HG03045 (cell line): Measurements from ENCODE around the gene MYH10.

Experiments used
- ATAC-seq: cut with Tn5 transposase; IDR thresholded peaks from one replicate; pipeline ENCODE4 v1.9.1; 2021; ENCODE audit warnings: mild to moderate bottlenecking, moderate library complexity; ENCODE audit not compliant: unreplicated experiment

The MYH10 gene

DNA sequence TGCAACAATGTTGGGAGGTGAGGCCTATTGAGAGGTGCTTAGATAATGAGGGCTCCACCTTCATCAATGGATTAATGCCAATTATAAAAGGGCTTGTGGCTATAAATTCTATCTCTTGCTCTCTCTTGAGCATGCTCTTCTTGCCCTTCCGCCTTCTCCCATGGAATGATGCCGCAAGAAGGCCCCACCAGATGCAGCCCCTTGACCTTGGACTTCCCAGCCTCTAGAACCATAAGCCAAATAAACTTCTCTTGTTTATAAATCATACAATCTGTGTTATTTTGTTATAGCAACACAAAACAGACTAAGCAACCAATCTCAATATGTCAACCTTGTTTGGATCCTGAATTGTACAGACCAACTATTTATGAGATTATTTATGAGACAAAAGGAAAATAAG is 20.0 kb downstream of the MYH10 start:
- no peak for ATAC-seq

DNA sequence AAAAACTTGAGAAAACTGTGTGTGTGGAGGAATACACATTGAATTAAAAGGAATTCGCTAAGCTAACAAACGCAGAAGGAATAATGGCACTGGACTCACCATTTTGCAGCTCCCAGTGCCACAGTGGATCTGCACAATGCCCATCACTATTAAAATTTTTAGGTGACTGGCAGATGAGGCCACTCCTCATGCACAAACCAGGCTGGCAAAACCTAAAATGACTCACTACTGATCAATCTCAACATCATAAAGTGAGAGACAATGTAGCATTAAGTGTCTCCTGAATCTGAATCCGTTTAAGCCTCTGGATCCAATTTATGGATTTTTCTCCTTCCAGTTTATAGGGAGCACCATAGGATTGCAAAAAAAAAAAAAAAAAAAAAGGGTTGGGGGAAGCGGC is 20.6 kb downstream of the MYH10 start:
- no peak for ATAC-seq

DNA sequence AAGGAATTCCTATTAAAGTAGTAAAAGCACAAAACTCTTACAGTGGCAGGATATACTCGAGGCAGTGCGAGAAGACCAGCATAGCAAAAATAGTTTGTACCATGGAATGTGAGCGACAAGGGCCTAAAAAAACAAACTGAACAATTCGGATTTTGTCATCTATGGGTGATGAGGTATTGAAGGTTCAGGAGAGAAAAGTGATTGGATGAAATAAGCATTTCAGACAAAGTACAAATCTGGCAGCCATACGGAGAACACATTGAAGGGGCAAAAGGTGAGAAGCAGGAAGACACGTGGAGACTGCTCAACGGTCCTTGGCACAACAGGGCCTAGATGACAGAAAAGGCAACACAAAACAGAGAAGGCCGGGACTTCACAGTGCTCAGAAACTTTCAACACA is 22.5 kb downstream of the MYH10 start:
- ATAC-seq: no peak

DNA sequence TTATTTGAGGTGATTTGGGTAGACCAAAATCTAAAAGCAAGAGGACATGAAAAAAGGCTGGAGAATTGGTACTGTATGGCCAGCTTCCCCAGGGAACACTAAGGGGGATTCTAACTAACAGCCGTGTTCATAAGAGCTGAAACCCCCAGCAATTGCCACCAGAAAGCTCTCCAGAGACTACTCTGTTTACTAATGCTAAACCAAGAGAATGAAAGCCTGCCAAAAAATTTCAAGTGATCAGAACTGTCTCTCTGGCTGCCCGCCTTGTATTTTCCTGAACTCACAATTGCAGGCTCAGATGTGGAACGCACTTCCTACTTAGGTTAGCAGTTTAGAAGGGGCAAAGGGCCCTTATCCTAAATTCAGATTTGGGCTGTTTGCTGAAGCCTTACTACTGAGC is 24.1 kb downstream of the MYH10 start:
- no peak for ATAC-seq

DNA sequence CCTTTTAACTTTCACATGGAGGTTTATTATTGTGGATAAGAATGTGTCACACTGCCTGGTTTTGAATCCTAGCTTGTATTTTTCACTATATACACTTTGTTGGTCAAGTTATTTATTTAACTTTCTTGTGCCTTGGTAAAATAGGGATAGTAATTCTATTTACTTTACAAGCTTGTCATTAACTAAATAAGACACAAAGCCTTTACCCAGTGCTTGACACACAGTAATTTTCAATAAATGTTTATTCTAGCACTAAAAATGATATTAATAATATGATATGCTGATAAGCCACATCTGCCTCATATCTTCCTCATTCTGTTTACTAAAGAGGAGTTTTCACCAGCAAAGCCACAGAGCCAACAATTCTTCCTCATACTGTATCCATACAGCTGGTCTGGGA is 27.8 kb downstream of the MYH10 start:
- no peak for ATAC-seq

DNA sequence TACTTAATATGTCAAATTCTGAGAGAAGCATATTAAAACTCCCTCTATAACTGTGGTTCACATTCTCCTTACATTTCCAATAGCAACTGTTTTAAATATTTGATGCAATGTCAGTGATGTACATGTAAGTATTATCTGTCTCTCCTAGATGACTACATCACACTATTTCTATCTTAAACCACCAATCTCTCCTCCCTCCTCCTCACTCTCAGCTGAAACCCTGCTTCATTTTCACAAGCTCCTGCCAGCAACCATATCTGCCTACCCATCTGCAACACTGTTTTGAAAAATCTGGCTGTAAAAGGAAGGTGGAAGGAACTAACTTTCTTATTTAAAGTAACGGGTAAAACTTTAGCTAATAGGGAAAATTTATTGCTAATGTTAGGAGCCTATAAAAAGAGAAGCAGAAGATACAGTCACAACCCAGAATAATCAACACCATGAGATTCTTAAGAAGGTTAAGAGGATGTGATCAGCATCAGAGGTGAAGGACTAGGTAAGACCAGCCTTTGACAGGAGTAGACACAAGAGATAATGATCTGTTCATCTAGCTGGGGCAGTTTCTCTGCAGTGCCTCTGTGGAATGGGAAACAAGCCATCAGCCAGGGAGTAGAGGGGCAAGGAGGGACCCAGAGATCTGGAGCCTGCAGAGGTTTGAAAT is 31.0 kb downstream of the MYH10 start:
- ATAC-seq: no peak

DNA sequence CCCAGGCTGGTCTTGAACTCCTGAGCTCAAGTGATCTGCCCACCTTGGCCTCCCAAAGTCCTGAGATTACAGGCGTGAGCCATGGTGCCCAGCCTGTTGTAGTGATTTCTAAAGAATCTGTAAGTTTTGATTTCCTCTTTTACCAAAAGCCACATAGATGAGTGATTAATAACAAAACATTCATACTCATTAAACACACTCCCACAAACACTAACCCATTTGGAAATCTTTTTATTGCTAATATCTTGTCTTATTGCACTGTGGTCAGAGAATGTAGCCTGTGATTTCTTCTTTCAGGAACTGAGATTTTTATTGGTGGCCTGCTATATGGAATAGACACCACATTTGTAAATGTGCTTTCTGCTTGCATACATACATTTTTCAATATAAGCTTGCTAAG is 31.6 kb downstream of the MYH10 start:
- ATAC-seq: no peak

DNA sequence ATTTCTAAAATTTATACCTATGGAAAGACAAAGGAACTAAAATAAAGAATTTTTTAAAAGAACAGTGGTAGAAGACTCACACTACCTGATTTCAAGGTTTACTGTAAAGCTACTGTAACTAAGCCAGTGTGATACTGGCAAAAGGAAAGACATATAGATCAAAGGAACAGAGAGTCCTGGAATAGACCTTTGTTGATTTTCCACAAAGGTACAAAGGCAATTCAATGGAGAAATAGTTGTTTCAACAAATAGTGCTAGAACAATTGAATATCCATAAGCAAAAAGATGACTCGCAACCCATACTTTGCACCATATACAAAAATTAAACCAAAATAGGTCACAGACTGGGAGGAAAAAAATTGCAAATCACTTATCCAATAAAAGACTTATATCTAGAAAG is 36.7 kb downstream of the MYH10 start:
- no peak for ATAC-seq

DNA sequence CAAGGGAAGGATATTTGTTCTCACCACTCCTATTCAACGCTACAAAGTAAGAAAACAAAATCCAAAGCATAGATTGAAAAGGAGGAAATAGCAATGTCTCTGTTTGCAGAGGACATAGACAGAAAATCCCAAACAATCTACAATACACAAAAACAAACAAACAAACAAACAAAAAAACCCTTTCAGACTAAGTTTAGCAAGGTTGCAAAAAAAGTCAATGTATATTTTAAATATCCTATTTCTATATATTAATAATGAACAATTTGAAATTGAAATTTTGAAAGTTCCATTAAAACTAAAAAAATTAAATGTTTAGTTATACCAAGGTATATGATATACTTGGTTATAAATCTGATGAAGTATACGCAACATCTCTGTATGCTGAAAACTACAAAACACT is 37.2 kb downstream of the MYH10 start:
- ATAC-seq: no peak

DNA sequence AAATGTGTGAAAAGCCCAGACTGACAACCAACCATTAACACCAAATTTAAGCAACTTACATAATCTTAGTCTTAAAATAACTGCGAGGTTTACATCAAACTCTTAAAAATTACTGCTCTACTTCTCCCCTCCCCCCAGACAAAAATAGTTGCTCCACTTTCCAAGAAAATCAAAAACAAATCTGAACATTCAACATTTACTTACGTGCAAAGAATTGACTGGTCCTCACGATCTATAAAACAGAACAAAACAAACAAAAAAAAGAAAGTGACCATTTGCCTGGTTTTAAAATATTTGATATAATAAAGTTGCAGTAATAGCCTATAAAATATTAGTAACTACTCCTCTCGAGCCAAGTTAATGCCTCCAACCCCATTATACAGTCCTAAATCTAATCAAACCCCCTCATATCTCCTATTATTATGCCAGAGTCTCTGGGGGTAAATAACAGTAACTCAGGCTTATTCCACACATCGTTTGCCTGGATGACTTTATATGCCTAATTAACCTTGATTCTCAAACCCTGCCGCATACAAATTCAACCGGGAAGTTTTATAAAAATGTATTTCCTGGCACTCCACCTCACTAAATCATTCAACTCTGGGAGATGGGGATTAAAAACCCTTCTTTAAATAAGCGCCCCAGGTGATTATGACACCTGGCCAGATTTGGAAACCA is 41.5 kb downstream of the MYH10 start:
- ATAC-seq: no peak

DNA sequence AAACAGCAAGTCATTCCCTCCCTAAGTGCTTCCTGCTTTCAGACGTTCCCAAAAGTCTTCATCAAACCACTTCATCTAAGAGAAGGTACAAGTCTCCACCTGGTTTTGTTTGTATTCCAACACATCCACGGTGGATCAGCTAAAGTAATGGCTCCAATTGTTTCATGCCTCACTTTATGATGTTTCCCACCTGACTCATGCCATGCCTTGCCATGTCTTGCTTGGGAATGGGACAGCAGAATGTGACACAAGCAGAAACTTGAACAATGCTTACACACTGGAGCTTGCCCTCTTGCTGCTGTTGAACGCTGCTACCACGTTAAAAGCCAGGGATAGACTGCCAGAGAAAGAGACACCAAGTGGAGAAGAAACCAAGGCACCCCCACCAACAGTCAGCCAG is 43.8 kb downstream of the MYH10 start:
- no peak for ATAC-seq

DNA sequence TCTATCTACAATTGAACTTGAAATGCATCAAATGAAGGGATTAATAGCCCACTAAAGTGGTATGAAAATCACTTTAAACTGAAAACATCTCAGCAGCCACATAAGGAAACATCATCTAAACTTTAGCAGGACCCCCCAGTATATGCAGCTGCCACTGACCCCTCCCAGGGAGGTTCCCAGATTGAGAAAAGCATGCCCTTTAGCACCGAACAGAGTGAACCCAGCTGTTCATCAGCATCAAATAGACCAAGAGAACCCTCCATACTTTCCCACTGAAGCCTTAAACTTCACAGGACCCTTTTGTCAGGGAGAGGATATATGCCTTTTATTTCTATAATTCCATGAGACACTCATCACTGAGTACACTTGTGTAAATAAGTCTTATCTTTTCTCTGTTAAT is 44.6 kb downstream of the MYH10 start:
- no peak for ATAC-seq

DNA sequence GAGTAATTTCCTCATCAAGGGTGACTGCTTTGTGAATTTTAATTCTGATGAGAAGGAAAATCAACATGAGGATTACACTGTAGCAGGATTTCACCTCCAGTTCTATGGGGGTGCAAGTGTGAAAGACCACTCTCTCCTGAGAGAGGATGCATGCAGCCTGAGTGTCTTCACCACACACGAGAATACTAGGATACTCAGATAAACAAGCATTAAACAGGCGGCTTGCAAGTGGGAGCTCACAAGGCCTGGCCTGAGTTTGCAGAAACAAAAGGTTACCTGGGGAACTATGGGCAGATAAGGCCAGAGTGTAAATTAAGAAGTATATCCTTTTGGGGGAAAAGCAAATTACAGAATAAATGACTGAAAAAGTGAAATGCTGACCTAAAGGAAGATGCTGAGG is 46.6 kb downstream of the MYH10 start:
- no peak for ATAC-seq

DNA sequence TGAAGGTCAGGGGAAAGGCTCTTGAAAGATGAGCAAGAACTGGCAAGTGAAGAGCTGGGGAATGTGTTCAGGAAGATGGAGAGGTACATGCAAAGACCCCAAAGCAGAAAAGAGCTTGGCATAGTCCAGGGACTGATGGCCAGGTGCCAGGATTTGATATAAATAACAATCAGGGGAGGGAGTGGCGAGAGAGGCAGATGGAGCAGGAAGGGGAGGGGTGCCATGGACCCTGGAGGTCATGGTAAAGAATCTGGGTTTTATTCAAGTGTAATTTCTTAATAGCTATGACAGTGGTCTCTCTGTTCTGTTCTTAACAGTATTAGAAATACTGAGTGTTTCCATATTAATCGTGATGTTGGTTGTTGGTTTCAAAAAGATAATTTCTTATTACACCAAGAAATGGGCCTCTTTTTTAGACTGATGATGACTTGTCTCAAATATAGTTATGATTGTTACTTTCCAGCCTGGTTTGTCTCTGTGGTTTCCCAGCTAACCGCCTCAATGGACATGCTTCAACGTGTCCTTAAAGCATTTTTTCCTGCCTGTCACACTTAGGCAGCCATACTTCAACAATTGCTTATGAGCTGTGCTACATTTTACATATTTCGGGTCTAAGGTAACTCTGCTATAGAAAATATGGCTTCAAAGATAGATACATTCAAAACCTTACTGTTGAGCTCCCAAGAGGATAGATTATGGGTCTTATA is 49.4 kb downstream of the MYH10 start:
- no peak for ATAC-seq

DNA sequence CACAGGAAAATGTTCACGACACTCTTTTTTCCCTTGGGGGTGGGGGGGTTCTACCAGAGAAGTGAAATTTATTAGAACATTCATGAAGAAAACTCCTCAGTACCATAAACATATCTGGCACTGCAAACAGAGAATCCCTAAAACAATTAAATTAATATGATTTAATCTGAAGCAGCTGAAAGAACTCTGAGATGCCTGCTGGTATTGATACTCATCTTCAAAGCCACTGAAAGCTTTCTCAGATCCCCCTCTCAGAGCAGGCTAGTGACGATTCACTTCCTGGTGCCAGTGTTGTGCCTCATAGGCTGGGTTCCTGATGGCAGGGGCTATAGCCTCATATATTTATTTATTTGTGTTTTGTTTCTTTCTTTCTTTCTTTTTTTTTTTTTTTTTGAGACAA is 52.7 kb downstream of the MYH10 start:
- ATAC-seq: no peak

DNA sequence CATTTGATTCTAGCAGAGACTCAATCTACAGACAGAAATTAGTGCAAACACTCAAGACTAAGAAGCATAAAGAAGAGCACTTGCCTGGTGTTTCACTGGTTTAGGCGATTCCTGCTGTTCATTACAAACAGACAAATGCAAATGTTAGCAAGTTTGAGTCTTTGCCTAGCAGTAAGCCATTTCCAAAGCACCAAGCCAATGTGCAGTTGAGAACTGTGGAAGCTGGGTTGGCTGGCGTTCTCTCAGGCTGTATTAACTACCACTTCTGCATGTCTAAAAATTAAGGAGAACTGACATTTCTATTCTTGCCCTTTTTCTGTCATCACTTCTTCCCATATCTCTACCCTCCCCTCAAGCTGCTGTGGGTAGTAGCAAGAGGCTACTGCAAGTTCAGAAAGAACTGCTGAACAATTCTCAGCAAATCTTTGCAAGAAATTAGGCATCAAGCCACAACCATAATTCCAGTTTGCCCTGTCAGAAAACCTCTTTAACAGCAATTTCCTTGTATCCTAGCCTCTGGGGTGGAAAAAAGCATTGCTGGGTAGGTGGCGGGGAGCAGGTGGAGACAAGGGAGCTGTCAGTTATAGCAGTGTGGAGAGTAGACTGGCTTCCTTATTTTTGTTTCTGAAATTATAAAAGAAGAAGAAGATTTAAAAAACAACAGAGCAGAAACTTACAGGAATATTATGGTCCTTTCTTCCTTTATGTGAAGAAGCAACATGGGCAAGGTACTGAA is 53.8 kb downstream of the MYH10 start:
- ATAC-seq: no peak

DNA sequence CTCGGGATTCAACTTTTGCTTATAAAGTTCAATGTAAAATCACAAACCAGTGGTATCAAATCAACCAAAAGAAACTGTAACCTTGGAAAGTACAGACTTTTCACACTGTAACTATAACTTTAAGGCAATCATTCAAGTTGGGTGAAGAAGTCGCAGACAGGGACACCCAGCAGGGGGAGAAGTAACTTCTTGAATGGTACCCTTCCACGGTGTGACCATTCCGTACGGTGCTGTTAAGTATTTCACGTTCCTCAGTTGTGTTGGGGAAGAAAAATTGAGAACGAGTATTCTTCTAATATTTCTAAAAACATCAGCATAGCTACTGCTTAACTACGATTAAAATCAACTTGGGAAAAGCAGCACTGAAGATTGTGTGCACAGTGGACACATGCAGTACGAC is 55.8 kb downstream of the MYH10 start:
- no peak for ATAC-seq

DNA sequence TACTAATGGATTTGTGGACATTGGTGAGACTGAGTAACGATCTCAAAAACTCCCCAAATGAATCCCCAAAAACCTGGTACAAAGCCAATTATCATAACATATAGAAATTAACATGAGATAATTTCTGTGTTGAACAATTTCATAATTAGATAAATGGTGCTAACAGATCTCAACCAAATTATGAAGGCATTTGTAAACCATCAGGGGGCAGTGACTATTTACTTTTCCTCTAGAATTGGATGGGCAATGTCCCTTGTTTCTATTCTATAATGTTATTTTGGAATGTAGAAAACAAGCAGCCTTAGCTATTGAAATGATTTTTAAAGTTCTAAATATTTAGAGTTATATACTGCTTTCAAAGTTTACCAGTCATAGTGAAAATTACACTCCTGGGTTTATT is 57.8 kb downstream of the MYH10 start:
- ATAC-seq: no peak

DNA sequence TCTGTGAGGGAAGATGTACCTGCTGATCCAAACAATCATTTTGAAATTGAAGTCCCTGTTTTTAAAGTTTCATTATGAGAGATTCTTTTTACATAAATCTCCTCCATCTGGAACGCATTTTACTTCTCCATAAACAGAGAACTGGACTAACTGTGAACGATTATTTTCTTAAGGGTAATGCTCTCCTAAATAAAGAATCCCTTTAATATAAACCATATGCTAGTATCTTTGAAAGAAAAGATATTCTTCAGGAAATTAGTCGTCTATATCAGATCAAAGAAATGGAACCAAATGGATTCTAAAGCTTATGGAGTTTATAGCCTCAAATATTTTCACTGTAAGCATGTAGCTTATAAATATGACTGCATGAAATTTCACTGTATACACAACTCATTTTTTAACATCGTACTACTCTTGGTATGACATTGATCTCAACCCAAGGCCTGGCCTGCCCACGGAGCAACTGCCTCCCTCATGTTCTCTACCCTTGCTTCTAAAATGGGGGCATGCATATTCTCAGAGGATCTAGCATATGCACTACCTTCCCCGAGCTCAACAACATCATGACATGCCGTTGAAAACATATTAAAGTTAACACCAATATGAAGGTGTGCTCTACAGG is 66.4 kb downstream of the MYH10 start:
- ATAC-seq: no peak

DNA sequence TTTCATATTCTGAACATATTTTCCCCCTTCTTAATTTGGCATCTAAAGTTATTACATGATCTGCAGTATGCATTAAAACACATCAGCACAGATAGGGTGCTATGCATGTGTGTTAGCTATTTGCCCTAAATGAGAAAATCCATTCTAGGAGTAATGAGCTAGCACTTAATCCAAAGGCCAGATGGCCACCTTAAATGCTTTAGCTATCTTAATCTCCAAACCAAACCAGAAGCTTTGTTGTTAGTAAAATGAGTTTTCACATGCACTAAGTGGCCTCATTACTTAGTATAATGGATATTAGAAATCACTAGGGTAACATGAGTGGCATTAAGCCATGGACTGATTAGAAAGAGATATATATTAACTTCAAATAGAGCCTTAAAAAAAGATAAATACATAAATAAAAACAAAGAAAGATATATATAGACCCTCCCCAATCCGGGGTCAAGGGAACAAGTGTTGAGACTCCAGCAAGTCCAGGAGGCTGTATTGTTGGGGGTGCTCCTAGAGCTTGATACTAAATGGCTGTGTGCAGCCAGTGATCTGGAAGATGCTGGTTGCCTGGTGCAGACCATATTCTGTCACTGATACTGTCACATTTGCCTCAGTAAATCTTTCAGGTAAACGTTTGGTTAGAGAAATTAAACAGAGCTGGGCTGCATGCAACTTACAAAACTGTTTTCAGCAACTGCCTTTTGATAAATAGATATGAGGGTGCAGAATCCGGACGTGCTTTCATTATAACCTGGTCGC is 67.3 kb downstream of the MYH10 start:
- ATAC-seq: no peak

DNA sequence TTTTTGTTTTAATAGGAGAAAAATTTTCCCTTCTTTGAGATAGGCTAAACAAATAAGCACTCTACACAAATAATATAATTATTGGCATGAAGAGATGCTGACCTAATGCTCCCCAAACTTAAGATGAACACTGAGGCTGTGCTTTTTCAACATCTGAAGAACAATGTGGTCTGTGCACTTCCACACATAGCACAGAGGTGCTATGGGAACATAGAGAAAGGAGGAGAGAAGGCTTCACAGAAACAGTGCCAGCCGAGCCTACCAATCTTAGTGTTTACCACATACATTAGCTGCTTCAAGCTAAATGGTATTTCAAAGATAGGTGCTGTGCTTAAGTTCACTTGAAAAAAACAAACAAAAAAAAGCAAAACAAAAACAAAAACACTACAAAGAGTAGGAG is 72.4 kb downstream of the MYH10 start:
- ATAC-seq: no peak
